ENCODE results near the gene NEO1. TPM values are rescaled to one million over a fixed set of nuclear protein-coding genes. Genes with fewer than 3 reads are reported as not detected.

The NEO1 gene
- total RNA-seq, 1 experiment from 2014 or later: 12.4 TPM

DNA sequence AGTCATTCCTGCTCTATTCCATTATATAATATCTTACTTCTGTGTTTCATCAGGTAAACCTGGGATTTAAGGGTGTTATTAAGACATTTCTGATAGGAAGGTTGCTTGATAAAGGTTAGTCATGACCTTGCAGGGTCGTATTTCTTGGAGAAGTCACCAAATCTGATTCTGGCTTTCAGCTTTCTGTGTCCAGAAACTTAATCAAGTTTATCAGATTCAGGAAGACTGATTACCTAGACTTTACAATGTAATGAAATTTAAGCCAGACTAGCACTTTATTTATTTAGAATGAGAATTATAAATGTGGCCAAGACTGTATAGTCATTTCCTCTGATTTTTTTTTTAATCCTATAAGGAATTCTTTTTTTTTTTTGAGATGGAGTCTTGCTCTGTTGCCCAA is 81.9 kb downstream of the NEO1 start:
- Mint-ChIP-seq H3K36me3 (ENCODE audit: insufficient read depth, unreplicated experiment) (no peaks in the 10 kb centered on the region), H3K4me1 (ENCODE audit: low read depth, unreplicated experiment) (peaks cover 14% of the 10 kb centered on the region), H3K9me3 (ENCODE audit: unreplicated experiment) (no peaks in the 10 kb centered on the region), H3K27me3 (ENCODE audit: insufficient read depth, unreplicated experiment) (no peaks in the 10 kb centered on the region), H3K4me3 (ENCODE audit: unreplicated experiment) (no peak overlapping the region), H3K27ac (ENCODE audit: unreplicated experiment) (no peak overlapping the region)
- no peak overlapping the region for H3K4me3 ChIP-seq (ENCODE audit: low read depth, low read length)
- POLR2A ChIA-PET: no interaction called here
- CTCF ChIA-PET: no interaction called here
- intact Hi-C loops (cut with micrococcal nuclease; ENCODE audit: unreplicated experiment): no loop called here
- H3K27me3 ChIP-seq (replicated peaks; ENCODE audit: control insufficient read depth, insufficient read depth, low read length): no peaks in the 10 kb centered on the region
- H3K9me3 ChIP-seq: no peaks in the 10 kb centered on the region
- no TSS peak for BruUV-seq (replicated peaks)
- no peaks in the 10 kb centered on the region for H3K36me3 ChIP-seq (ENCODE audit: control insufficient read depth, insufficient read depth, low read length)
- TF ChIP-seq, protein P1, sequence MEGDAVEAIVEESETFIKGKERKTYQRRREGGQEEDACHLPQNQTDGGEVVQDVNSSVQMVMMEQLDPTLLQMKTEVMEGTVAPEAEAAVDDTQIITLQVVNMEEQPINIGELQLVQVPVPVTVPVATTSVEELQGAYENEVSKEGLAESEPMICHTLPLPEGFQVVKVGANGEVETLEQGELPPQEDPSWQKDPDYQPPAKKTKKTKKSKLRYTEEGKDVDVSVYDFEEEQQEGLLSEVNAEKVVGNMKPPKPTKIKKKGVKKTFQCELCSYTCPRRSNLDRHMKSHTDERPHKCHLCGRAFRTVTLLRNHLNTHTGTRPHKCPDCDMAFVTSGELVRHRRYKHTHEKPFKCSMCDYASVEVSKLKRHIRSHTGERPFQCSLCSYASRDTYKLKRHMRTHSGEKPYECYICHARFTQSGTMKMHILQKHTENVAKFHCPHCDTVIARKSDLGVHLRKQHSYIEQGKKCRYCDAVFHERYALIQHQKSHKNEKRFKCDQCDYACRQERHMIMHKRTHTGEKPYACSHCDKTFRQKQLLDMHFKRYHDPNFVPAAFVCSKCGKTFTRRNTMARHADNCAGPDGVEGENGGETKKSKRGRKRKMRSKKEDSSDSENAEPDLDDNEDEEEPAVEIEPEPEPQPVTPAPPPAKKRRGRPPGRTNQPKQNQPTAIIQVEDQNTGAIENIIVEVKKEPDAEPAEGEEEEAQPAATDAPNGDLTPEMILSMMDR (IDR thresholded peaks at IDR 0.05; ENCODE audit: insufficient read depth in 1 of 2, low read depth in 1 of 2, low read length in 1 of 2, severe bottlenecking in 1 of 2, unreplicated experiment in 1 of 2): no peak
- no peak for DNase-seq
- no peaks in the 10 kb centered on the region for H3K4me1 ChIP-seq

DNA sequence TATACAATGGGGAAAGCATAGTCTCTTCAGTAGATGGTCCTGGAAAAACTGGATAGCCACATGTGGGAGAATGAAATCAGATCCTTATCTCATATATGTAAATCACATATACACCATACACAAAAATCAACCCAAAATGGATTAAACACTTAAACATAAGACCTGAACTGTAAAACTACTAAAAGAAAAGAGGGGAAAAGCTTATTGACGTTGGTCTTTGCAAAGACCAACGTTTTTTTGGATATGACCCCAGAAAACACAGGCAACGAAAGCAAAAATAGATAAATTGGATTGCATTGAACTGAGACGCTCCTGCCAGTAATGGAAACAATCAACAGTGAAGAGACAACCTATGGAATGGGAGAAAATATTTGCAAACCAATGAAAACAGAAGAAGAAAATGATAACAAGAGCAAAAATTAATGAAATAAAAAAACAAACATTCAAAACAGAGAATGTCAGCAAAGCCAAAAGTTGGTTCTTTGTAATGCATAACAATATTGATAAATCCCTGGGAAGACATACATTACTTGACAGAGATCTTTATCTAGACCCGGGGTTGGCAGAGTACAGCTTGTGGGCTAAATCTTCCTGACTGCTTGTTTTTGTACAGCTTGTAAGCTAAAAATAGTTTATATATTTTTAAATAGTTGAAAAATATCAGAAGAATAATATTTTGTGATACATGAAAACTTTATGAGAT is 86.9 kb downstream of the NEO1 start:
- H3K36me3 Mint-ChIP-seq (ENCODE audit: insufficient read depth, unreplicated experiment): no peaks in the 10 kb centered on the region
- intact Hi-C loops (cut with micrococcal nuclease; ENCODE audit: unreplicated experiment): no loop called here
- TF ChIP-seq, protein P1 (IDR thresholded peaks at IDR 0.05; ENCODE audit: insufficient read depth in 1 of 2, low read depth in 1 of 2, low read length in 1 of 2, severe bottlenecking in 1 of 2, unreplicated experiment in 1 of 2): no peak
- CTCF ChIA-PET: no interaction called here
- BruUV-seq (replicated peaks): no TSS peak
- Histone ChIP-seq H3K4me3 (ENCODE audit: low read depth, low read length) (no peak overlapping the region), H3K36me3 (ENCODE audit: control insufficient read depth, insufficient read depth, low read length) (no peaks in the 10 kb centered on the region), H3K4me1 (no peaks in the 10 kb centered on the region), H3K9me3 (no peaks in the 10 kb centered on the region), H3K27me3 (replicated peaks; ENCODE audit: control insufficient read depth, insufficient read depth, low read length) (no peaks in the 10 kb centered on the region)
- no peaks in the 10 kb centered on the region for H3K9me3 Mint-ChIP-seq (ENCODE audit: unreplicated experiment)
- no peak overlapping the region for H3K4me3 Mint-ChIP-seq (ENCODE audit: unreplicated experiment)
- no peak for DNase-seq
- no peaks in the 10 kb centered on the region for H3K4me1 Mint-ChIP-seq (ENCODE audit: low read depth, unreplicated experiment)
- POLR2A ChIA-PET: no interaction called here
- H3K27ac Mint-ChIP-seq (ENCODE audit: unreplicated experiment): no peak overlapping the region
- H3K27me3 Mint-ChIP-seq (ENCODE audit: insufficient read depth, unreplicated experiment): peaks cover 3% of the 10 kb centered on the region

DNA sequence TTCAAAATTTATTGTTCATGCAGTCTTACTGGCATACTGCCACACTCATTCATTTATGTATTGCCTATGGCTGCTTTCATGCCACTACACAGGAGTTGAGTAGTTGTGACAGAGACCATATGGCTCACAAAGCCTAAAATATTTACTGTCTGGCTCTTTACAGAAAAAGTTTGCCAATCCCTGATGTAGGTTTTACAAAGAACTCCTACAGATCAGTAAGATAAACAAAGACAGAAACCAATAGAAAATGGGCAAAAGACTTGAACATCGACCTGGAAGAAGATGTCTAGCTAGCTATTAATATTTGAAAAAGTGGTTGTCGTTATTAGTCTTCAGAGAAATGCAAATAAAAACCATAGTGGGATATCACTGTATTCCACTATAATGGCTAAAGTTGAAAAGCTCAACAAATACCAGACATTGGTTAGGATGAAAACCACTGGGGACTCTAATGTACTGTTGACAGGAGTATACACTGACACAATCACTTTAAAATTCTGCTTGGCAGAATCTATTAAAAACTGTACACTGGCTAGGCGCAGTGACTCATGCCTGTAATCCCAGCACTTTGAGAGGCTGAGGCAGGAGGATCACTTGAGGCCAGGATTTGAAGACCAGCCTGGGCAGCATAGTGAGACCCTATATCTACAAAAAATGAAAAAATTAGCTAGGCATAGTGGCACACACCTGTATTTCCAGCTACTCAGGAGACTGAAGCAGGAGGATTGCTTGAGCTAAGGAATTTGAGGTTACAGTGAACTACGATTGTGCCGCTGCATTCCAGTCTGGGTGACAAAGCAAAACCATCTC is 87.7 kb downstream of the NEO1 start:
- no peaks in the 10 kb centered on the region for H3K27me3 ChIP-seq (replicated peaks; ENCODE audit: control insufficient read depth, insufficient read depth, low read length)
- Mint-ChIP-seq H3K27ac (ENCODE audit: unreplicated experiment) (no peak overlapping the region), H3K27me3 (ENCODE audit: insufficient read depth, unreplicated experiment) (peaks cover 3% of the 10 kb centered on the region), H3K4me3 (ENCODE audit: unreplicated experiment) (no peak overlapping the region), H3K9me3 (ENCODE audit: unreplicated experiment) (no peaks in the 10 kb centered on the region), H3K4me1 (ENCODE audit: low read depth, unreplicated experiment) (no peaks in the 10 kb centered on the region), H3K36me3 (ENCODE audit: insufficient read depth, unreplicated experiment) (no peaks in the 10 kb centered on the region)
- H3K36me3 ChIP-seq (ENCODE audit: control insufficient read depth, insufficient read depth, low read length): no peaks in the 10 kb centered on the region
- no peak overlapping the region for H3K4me3 ChIP-seq (ENCODE audit: low read depth, low read length)
- ChIA-PET CTCF (no interaction called here), POLR2A (no interaction called here)
- intact Hi-C loops (cut with micrococcal nuclease; ENCODE audit: unreplicated experiment): no loop called here
- TF ChIP-seq, protein P1 (IDR thresholded peaks at IDR 0.05; ENCODE audit: insufficient read depth in 1 of 2, low read depth in 1 of 2, low read length in 1 of 2, severe bottlenecking in 1 of 2, unreplicated experiment in 1 of 2): no peak
- H3K4me1 ChIP-seq: no peaks in the 10 kb centered on the region
- no peak for DNase-seq
- H3K9me3 ChIP-seq: no peaks in the 10 kb centered on the region
- no TSS peak for BruUV-seq (replicated peaks)
